Neural crest cell (in vitro differentiated cells): Measurements from ENCODE around the gene FOXP4. TPM values are rescaled to one million over a fixed set of nuclear protein-coding genes. Genes with fewer than 3 reads are reported as not detected.

Experiments used
- DNase-seq: peaks from one replicate; pipeline ENCODE4 v3.0.0; 2021; ENCODE audit warnings: low read depth, mixed read lengths, low spot score
- H3K27ac Mint-ChIP-seq: one replicate; pipeline ENCODE4 v1.8.0; 2021; ENCODE audit warnings: mild to moderate bottlenecking, mixed read lengths; ENCODE audit not compliant: unreplicated experiment
- H3K27me3 Mint-ChIP-seq: 2 replicates; pipeline ENCODE4 v1.8.0; 2021; ENCODE audit warnings: low read depth, mild to moderate bottlenecking, mixed read lengths
- H3K36me3 Mint-ChIP-seq: 2 replicates; pipeline ENCODE4 v1.8.0; 2021; ENCODE audit warnings: low read depth, mild to moderate bottlenecking, mixed read lengths
- H3K4me1 Mint-ChIP-seq: 2 replicates; pipeline ENCODE4 v1.8.0; 2021; ENCODE audit warnings: mixed read lengths
- H3K4me3 Mint-ChIP-seq: one replicate; pipeline ENCODE4 v1.8.0; 2021; ENCODE audit warnings: mild to moderate bottlenecking, mixed read lengths
- H3K9me3 Mint-ChIP-seq: 2 replicates; pipeline ENCODE4 v1.8.0; 2021; ENCODE audit warnings: mixed read lengths
- total RNA-seq: library from RNA; stranded (reverse); gene quantifications from 2 replicates; pipeline ENCODE4 v1.2.1, GENCODE V29; 2021
- TF ChIP-seq, protein P1 (sequence below): fragments of 200-600 bp; sonication (generic); conservative IDR thresholded peaks from 2 replicates; pipeline ENCODE4 v1.5.0; 2021; ENCODE audit warnings: antibody characterized with exemption, mild to moderate bottlenecking

Gene FOXP4
- total RNA-seq, 1 donor from 2014 or later = 57.9 TPM

DNA sequence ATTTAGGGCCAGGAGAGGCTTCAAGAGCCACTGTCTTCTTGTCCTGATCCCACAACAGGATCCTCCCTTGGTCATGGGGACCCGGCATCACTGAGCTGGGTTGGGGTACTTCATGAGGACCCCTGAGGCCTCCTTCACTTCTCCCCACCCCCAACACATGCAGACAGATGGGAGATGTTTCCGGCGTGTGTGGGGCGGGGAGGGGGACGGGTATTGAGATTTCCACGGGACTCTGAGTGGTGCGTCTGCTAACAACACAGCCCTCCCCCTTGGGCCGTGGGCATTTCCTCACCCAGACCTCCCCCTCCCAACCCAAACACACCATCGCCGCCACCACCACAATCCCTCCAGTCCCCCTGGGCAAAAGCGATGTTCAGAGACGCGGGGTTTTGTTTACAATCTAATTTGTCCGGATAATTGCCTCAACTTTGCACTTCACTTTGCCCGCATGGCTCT, 906 bp upstream of the FOXP4 start:
- H3K36me3 Mint-ChIP-seq = no peaks in the 10 kb centered on the region
- H3K27me3 Mint-ChIP-seq = peaks cover 12% of the 10 kb centered on the region
- peak overlapping the region; percentile 91 for H3K4me3 Mint-ChIP-seq
- peaks cover 36% of the 10 kb centered on the region for H3K4me1 Mint-ChIP-seq
- H3K9me3 Mint-ChIP-seq = no peaks in the 10 kb centered on the region
- H3K27ac Mint-ChIP-seq = peak overlapping the region; percentile 35
- no peak for DNase-seq
- TF ChIP-seq, protein P1, sequence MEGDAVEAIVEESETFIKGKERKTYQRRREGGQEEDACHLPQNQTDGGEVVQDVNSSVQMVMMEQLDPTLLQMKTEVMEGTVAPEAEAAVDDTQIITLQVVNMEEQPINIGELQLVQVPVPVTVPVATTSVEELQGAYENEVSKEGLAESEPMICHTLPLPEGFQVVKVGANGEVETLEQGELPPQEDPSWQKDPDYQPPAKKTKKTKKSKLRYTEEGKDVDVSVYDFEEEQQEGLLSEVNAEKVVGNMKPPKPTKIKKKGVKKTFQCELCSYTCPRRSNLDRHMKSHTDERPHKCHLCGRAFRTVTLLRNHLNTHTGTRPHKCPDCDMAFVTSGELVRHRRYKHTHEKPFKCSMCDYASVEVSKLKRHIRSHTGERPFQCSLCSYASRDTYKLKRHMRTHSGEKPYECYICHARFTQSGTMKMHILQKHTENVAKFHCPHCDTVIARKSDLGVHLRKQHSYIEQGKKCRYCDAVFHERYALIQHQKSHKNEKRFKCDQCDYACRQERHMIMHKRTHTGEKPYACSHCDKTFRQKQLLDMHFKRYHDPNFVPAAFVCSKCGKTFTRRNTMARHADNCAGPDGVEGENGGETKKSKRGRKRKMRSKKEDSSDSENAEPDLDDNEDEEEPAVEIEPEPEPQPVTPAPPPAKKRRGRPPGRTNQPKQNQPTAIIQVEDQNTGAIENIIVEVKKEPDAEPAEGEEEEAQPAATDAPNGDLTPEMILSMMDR = no peak

DNA sequence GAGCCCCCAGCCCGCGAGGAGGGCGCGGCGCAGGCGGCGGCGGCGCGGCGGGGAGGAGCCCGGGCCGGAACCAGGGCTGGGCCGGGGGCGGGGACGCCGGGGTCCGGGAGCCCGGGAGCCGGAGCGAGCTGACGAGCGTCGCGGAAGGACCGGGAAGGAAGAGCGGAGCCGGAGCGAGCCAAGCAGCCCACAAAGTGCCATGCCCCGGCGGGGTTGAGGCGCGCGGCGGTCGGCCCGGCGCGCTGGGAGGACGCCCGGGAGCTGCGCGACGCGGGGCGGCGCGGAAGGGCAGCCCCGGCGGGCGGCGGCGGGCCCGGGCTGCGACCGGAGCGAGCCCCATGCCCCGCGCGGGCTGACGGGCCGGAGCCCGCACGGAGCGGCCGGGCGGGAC, 289 bp downstream of the FOXP4 start:
- Mint-ChIP-seq H3K4me3 (no peak overlapping the region), H3K27me3 (peaks cover 12% of the 10 kb centered on the region), H3K9me3 (no peaks in the 10 kb centered on the region), H3K36me3 (no peaks in the 10 kb centered on the region), H3K4me1 (peaks cover 45% of the 10 kb centered on the region), H3K27ac (no peak overlapping the region)
- no peak for DNase-seq
- TF ChIP-seq, protein P1 = no peak

DNA sequence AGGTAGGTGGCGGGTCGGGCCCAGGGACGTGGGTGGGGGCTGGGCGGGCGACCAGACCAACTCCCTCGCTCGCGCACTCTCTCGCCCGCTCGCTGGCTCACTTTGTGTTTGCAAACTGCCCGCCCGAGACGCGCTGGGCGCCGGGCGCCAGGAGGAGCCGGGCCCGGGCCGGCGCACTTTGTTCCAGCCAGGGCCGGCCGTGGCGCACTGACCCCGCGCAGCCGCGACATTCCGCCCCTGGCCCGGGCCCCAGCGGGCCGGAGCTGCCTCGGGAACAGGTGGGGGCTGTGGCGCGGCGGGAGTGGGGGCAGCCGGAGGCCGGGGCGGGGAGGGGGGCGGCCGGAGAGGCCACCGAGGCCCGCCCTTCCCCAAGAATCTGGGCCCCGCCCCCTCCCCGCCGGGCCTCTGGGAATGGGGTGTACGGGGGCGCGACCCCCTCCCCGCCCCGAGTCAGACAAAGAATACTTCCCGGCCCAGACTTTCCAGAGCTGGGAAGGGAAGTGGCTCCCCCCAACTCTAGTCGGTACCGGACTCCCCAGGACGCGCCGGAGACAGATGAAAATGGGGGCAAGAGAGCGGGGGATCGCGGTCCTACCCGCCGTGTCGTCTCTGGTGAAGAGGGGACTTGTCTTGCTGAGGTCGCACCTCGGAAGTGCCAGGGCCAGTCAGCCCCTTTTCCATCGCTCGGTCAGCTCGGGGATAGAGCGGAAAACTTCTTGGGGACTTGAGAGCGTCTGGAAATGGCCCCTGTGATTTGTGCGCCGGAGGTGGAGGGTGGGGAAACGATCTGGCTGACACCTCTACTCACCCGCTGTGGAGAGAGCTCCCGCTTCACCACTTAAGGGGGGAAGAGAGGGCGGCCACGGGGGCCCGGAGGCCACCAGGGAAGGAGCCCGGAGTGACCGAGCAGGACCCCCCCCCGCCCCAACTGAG, 951 bp downstream of the FOXP4 start:
- peaks cover 50% of the 10 kb centered on the region for H3K4me1 Mint-ChIP-seq
- no peaks in the 10 kb centered on the region for H3K36me3 Mint-ChIP-seq
- H3K27ac Mint-ChIP-seq = peak overlapping the region; percentile 86
- TF ChIP-seq, protein P1 = no peak
- no peak for DNase-seq
- peaks cover 12% of the 10 kb centered on the region for H3K27me3 Mint-ChIP-seq
- no peaks in the 10 kb centered on the region for H3K9me3 Mint-ChIP-seq
- H3K4me3 Mint-ChIP-seq = peak overlapping the region; percentile 98

DNA sequence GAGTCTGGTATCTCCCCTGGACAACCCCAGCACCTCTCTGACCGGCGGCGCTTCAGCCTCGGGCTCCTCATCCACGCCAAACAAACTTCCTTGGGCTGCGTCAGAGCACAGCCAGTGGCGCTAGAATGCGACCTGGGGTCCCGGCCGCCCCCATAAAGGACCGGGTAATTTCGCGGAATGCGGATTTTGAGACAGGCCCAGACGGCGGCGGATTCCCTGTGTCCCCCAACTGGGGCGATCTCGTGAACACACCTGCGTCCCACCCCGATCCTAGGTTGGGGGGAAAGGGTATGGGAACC, 1.6 kb downstream of the FOXP4 start:
- Mint-ChIP-seq H3K27ac (no peak overlapping the region), H3K4me3 (peak overlapping the region; percentile 98), H3K27me3 (peaks cover 12% of the 10 kb centered on the region), H3K9me3 (no peaks in the 10 kb centered on the region), H3K36me3 (no peaks in the 10 kb centered on the region), H3K4me1 (peaks cover 51% of the 10 kb centered on the region)
- DNase-seq = no peak
- TF ChIP-seq, protein P1 = no peak

DNA sequence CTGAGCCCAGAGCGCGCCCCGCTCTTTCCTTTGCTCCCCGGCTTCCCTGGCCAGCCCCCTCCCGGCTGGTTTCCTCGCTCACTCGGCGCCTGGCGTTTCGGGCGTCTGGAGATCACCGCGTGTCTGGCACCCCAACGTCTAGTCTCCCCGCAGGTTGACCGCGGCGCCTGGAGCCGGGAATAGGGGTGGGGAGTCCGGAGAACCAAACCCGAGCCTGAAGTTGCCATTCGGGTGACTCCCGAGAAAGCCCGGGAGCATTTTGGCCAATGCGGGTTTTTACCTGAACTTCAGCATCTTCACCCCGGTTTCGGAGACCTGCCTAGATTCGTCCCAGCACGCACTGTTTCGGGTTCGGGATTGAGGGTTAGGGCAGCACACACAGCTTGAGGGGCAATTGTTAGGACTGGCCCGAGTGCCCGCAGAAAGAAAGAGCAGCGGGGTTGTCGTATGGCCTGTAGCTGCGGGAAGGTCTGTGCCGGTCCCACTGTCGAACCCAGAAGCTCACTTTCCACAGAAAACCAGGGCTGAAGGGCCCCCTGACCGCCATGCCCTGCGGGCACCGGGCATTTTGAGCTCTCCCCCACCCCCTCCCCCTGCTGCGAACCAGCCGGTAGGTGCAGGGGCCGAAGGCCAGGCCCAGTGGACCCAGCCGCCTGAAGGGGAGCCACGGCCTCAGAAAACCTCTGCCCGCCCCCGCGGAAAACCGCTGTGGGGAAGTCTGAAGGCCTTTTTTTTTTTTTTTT, 2.1 kb downstream of the FOXP4 start:
- Mint-ChIP-seq H3K4me3 (peak overlapping the region; percentile 98), H3K27ac (no peak overlapping the region), H3K9me3 (no peaks in the 10 kb centered on the region), H3K27me3 (peaks cover 12% of the 10 kb centered on the region), H3K36me3 (no peaks in the 10 kb centered on the region), H3K4me1 (peaks cover 51% of the 10 kb centered on the region)
- TF ChIP-seq, protein P1 = no peak
- no peak for DNase-seq
